ENCODE data around the gene MFAP2. TPM values are rescaled to one million over a fixed set of nuclear protein-coding genes. Genes with fewer than 3 reads are reported as not detected.

Gene MFAP2
- total RNA-seq, 1 experiment from 2014 or later = 152 TPM

- Mint-ChIP-seq H3K27ac (no peak overlapping the region), H3K9me3 (no peaks in the 10 kb centered on the region), H3K36me3 (ENCODE audit: insufficient read depth in 1 of 3, low read depth in 3 of 3) (peaks cover 4 to 18% (median 10%) of the 10 kb centered on the region in 3 experiments; a peak in 5 of 7 replicates), H3K27me3 (ENCODE audit: low read depth) (peaks cover 7% of the 10 kb centered on the region), H3K4me1 (peaks cover 15 to 23% of the 10 kb centered on the region in 2 experiments), H3K4me3 (0 out of 5 replicates have a peak overlapping the region, but pooled peaks of 1 of the 2 experiments have one; percentile 20)
- Histone ChIP-seq H3K56ac (ENCODE audit: insufficient read length, low read depth, low read length) (no peak overlapping the region), H4K8ac (replicated peaks; ENCODE audit: insufficient read length, low read depth, low read length) (no peak overlapping the region), H3K4me2 (ENCODE audit: insufficient read depth, insufficient read length, low read length) (no peak overlapping the region), H3K79me2 (ENCODE audit: insufficient read depth, low read length) (no peaks in the 10 kb centered on the region), H2AFZ (ENCODE audit: low read length) (no peak overlapping the region), H3K9me3 (ENCODE audit: control insufficient read depth, low read depth, low read length) (no peaks in the 10 kb centered on the region), H3K27ac (ENCODE audit: insufficient read length, low read depth, low read length) (no peak overlapping the region), H3K23me2 (ENCODE audit: insufficient read length, low read depth, low read length, poor library complexity, severe bottlenecking) (no peaks in the 10 kb centered on the region), H2BK20ac (ENCODE audit: low read depth, low read length, poor library complexity, severe bottlenecking) (no peak overlapping the region), H2BK5ac (ENCODE audit: insufficient read length, low read length) (no peak overlapping the region), H3K14ac (ENCODE audit: insufficient read depth, low read length) (no peak overlapping the region), H4K5ac (ENCODE audit: insufficient read length, low read depth, low read length) (no peak overlapping the region), H3K23ac (ENCODE audit: insufficient read length, low read depth, low read length) (no peak overlapping the region), H3K18ac (ENCODE audit: insufficient read length, low read depth, low read length) (peak overlapping the region; percentile 27), H2BK12ac (ENCODE audit: insufficient read length, low read depth, low read length) (no peak overlapping the region), H2BK120ac (ENCODE audit: low read depth, low read length, poor library complexity, severe bottlenecking) (no peak overlapping the region), H4K20me1 (ENCODE audit: control insufficient read depth, insufficient read depth, insufficient read length) (no peaks in the 10 kb centered on the region), H3K4me1 (ENCODE audit: insufficient read depth, low read length) (no peaks in the 10 kb centered on the region), H3K79me1 (ENCODE audit: insufficient read depth, low read depth, low read length, poor library complexity, severe bottlenecking) (no peaks in the 10 kb centered on the region), H4K91ac (ENCODE audit: insufficient read length, low read depth, low read length) (no peak overlapping the region), H2AK5ac (ENCODE audit: insufficient read length, low read length) (no peak overlapping the region), H3K27me3 (ENCODE audit: insufficient read depth, low read length) (no peaks in the 10 kb centered on the region), H3K4ac (ENCODE audit: low read depth, low read length) (no peak overlapping the region), H2BK15ac (ENCODE audit: low read depth, low read length) (no peak overlapping the region), H3K9ac (ENCODE audit: extremely low read depth, insufficient read length, low read length) (no peak overlapping the region), H3T11ph (ENCODE audit: low read length) (no peak overlapping the region)
- no peak for DNase-seq
- no CpG with 5 or more reads among the region's 19 CpGs for WGBS (ENCODE audit: extremely low coverage, insufficient read length, low lambda C conversion rate)
- no peak for TF ChIP-seq CTCF (conservative IDR thresholded peaks at IDR 0.05)
Measured at GRCh38 chr1:16986113-16986512, 5.7 kb upstream of the MFAP2 start.

Data from H9 (cell line).